Lung (tissue), 12 donors: ENCODE data around the gene SLC13A5. TPM values are rescaled to one million over a fixed set of nuclear protein-coding genes. Genes with fewer than 3 reads are reported as not detected.
A peak's percentile ranks its signal among the peaks of the same experiment; 100 is the strongest.

Source experiments
- ATAC-seq: fragments of 200-7000 bp; cut with Tn5 transposase; one replicate; pipeline ENCODE4 v1.9.1; 2020; ENCODE audit warnings: moderate number of reproducible peaks; ENCODE audit not compliant: insufficient read depth, low FRiP score
- DNase-seq, 3 donors: peaks; one replicate each; pipeline ENCODE4 v3.0.0-alpha.2; 2013 to 2017
- H3K27ac ChIP-seq, 2 donors: one replicate each; pipeline ENCODE4 v1.5.1; 2013; ENCODE audit warnings: mild to moderate bottlenecking in 2 of 2, moderate library complexity in 2 of 2, control low read depth in 1 of 2, inconsistent platforms in 1 of 2, low read depth in 1 of 2, low read length in 1 of 2
- H3K27me3 ChIP-seq, 3 donors: one replicate each; pipeline ENCODE4 v1.5.1; 2013; ENCODE audit warnings: low read length in 2 of 3; ENCODE audit not compliant: control insufficient read depth in 3 of 3, insufficient read depth in 3 of 3
- H3K36me3 ChIP-seq, 4 donors: one replicate each; pipeline ENCODE4 v1.5.1; 2013; ENCODE audit warnings: low read length in 4 of 4, mild to moderate bottlenecking in 1 of 4, moderate library complexity in 1 of 4; ENCODE audit not compliant: control insufficient read depth in 4 of 4, insufficient read depth in 4 of 4
- H3K4me1 ChIP-seq, 5 donors: one replicate each; pipeline ENCODE4 v1.5.1; 2013; ENCODE audit warnings: low read length in 5 of 5, mild to moderate bottlenecking in 2 of 5, moderate library complexity in 1 of 5; ENCODE audit not compliant: control insufficient read depth in 5 of 5, insufficient read depth in 5 of 5
- H3K4me3 ChIP-seq: one replicate; pipeline ENCODE4 v1.5.1; 2013; ENCODE audit warnings: mild to moderate bottlenecking, control low read depth, moderate library complexity
- H3K9ac ChIP-seq, 2 donors: one replicate each; pipeline ENCODE4 v1.5.1; 2013; ENCODE audit warnings: low read length in 2 of 2, control low read depth in 1 of 2; ENCODE audit not compliant: insufficient read depth in 1 of 2
- H3K9me3 ChIP-seq, 4 donors: one replicate each; pipeline ENCODE4 v1.5.1; 2013; ENCODE audit warnings: low read length in 3 of 4, mild to moderate bottlenecking in 1 of 4, moderate library complexity in 1 of 4; ENCODE audit not compliant: control insufficient read depth in 4 of 4, insufficient read depth in 3 of 4
- WGBS, 2 donors: extraction: QIAGEN DNeasy Blood & Tissue Kit; methylation state at CpG; one replicate each; pipeline ENCODE4 v1.1.7; 2013; 5-methylcytosine and 5-hydroxymethylcytosine counted together
- polyA plus RNA-seq, 2 donors: library from polyadenylated mRNA; stranded (reverse); fragments of 200-250 nt; gene quantifications; one replicate each; pipeline ENCODE4 v1.2.1, GENCODE V29; 2013
- total RNA-seq, 2 donors: library from RNA; depleted of rRNA in 1 of 2; stranded (reverse); fragments of >200 nt in 1 of 2; gene quantifications; one replicate each; pipeline ENCODE4 v1.2.1, GENCODE V29; 2014 to 2021
- TF ChIP-seq, protein P1 (sequence below): IDR thresholded peaks from 2 replicates; pipeline ENCODE4 v1.5.1; 2012; ENCODE audit warnings: mild to moderate bottlenecking; ENCODE audit errors: control extremely low read depth, extremely low read depth
- donor health status: control.
- donor health status: control.
- donor health status: Bipolar disorder and iron deficiency.
- donor health status: healthy.
- donor health status: DM: yes; HTN: yes; CAD: no.

Gene SLC13A5
- total and polyA plus RNA-seq, 4 donors = 0.18 TPM; not detected in 3

DNA sequence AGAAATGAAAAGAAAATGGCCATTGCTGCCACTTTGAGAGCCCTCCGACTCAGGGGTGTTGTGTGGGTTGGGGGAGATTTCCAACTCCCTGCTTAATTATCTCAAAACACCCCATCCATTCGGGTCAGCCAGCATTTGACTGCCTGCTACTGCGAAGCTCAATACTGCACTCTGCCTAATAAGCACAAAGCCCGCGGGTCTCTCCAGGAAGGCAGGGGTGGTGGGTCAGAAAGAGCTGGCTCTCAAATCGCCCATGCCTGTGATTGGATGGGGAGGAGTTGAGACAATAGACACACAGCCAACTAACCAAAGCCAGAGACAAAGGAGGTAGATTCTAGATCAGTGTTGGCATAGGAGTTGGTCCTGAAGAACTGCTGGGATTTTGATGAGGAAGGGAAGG, 40.4 kb upstream of the SLC13A5 start:
- ATAC-seq (no peak), DNase-seq (peak; percentile 20 to 48 (median 34))
- H3K4me3 ChIP-seq = no peak overlapping the region
- H3K9ac ChIP-seq = no peak overlapping the region
- TF ChIP-seq, protein P1, sequence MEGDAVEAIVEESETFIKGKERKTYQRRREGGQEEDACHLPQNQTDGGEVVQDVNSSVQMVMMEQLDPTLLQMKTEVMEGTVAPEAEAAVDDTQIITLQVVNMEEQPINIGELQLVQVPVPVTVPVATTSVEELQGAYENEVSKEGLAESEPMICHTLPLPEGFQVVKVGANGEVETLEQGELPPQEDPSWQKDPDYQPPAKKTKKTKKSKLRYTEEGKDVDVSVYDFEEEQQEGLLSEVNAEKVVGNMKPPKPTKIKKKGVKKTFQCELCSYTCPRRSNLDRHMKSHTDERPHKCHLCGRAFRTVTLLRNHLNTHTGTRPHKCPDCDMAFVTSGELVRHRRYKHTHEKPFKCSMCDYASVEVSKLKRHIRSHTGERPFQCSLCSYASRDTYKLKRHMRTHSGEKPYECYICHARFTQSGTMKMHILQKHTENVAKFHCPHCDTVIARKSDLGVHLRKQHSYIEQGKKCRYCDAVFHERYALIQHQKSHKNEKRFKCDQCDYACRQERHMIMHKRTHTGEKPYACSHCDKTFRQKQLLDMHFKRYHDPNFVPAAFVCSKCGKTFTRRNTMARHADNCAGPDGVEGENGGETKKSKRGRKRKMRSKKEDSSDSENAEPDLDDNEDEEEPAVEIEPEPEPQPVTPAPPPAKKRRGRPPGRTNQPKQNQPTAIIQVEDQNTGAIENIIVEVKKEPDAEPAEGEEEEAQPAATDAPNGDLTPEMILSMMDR = no peak
- H3K27ac ChIP-seq = peak overlapping the region; percentile 34 to 81
- no peaks in the 10 kb centered on the region for H3K9me3 ChIP-seq
- no peaks in the 10 kb centered on the region for H3K27me3 ChIP-seq
- peaks cover 0 to 36% (median 6%) of the 10 kb centered on the region in 5 donors for H3K4me1 ChIP-seq
- peaks cover 0 to 5% (median 0%) of the 10 kb centered on the region in 4 donors for H3K36me3 ChIP-seq
- WGBS, 2 donors = 61 to 71% methylated on average over 6 of the region's 6 CpGs

DNA sequence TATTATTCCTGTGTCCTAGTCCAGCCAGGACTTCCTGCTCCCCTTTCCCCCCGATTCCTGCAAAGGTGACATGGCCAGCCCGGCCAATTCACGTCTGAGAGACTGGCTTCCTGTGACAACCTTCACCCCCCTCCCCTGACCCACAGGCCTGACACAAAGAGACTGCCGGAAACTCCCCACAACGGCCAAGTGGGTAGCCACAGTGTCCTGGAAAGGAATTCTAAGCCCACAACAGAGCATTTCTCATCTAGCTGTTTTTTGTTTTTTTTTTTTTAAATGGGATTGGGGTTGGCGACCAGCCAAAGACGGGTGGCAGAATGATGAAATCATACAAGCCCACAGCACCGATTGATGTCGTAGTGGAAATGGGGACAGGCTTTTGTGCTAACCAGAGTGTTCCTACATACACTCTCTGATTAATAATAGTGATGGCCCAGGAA, 39.9 kb upstream of the SLC13A5 start:
- H3K9me3 ChIP-seq = no peaks in the 10 kb centered on the region
- H3K4me3 ChIP-seq = no peak overlapping the region
- WGBS, 2 donors = 9 to 13% methylated on average over 8 to 9 of the region's 9 CpGs
- H3K27me3 ChIP-seq = no peaks in the 10 kb centered on the region
- TF ChIP-seq, protein P1 = no peak
- peaks cover 0 to 36% (median 6%) of the 10 kb centered on the region in 5 donors for H3K4me1 ChIP-seq
- no peak overlapping the region for H3K9ac ChIP-seq
- peak; percentile 35 for ATAC-seq
- H3K27ac ChIP-seq = peak overlapping the region; percentile 81 to 86
- peak; percentile 60 to 78 (median 75) for DNase-seq
- peaks cover 0 to 3% (median 0%) of the 10 kb centered on the region in 4 donors for H3K36me3 ChIP-seq

DNA sequence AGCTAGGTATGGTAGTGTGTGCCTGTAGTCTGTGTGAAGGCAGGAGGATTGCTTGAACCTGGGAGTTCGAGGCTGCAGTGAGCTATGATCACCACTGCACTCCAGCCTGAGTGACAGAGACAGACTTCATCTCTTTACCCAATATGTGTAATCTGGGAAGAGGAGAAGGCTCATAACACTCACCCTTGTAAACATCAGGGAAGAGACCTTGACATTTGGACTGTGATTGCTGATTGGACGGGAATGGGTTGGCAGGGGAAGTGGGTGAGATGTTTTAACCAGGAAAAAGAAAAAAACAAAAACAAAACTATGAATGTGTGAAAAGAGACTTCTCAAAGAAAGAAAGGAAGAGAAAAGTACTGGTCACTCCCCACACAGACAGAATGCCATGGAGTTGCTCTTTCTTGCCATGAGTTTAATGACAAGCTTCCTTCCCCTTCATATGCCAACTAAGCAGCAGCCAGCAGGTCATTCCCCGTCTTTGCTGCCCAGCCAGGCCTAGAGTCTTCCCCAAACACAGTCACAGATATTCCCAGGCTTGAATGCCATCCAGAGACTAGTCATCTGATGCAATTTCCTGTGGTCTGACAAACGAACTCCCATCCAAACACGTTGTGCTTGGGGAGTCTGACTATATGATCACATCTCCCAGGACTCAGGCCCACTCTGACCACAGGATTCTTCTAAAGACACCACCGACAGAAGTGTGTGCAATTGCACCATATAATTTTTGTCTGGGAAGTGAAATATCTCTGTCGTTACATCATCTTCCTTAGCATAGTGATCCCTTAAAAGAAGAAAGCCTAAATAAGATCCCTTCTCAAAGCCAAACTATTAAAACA, 39.1 kb upstream of the SLC13A5 start:
- DNase-seq = peak; percentile 42 to 86 (median 76)
- no peak overlapping the region for H3K9ac ChIP-seq

More for the DNA sequence above, 39.1 kb upstream of the SLC13A5 start:
- WGBS, 2 donors = 22 to 28% methylated on average over 7 of the region's 7 CpGs
- H3K27me3 ChIP-seq = no peaks in the 10 kb centered on the region
- no peak overlapping the region for H3K4me3 ChIP-seq
- H3K4me1 ChIP-seq = peaks cover 0 to 36% (median 5%) of the 10 kb centered on the region in 5 donors
- ATAC-seq = peak; percentile 70
- no peaks in the 10 kb centered on the region for H3K9me3 ChIP-seq
- H3K27ac ChIP-seq = peak overlapping the region; percentile 81 to 90
- TF ChIP-seq, protein P1 = no peak
- H3K36me3 ChIP-seq = no peaks in the 10 kb centered on the region
